GM21737 (cell line): ENCODE data around the gene USP5.

Source experiments
- ATAC-seq: cut with Tn5 transposase; IDR thresholded peaks from one replicate; pipeline ENCODE4 v1.9.1; 2021; ENCODE audit warnings: mild to moderate bottlenecking, moderate library complexity; ENCODE audit not compliant: unreplicated experiment

USP5 gene

DNA sequence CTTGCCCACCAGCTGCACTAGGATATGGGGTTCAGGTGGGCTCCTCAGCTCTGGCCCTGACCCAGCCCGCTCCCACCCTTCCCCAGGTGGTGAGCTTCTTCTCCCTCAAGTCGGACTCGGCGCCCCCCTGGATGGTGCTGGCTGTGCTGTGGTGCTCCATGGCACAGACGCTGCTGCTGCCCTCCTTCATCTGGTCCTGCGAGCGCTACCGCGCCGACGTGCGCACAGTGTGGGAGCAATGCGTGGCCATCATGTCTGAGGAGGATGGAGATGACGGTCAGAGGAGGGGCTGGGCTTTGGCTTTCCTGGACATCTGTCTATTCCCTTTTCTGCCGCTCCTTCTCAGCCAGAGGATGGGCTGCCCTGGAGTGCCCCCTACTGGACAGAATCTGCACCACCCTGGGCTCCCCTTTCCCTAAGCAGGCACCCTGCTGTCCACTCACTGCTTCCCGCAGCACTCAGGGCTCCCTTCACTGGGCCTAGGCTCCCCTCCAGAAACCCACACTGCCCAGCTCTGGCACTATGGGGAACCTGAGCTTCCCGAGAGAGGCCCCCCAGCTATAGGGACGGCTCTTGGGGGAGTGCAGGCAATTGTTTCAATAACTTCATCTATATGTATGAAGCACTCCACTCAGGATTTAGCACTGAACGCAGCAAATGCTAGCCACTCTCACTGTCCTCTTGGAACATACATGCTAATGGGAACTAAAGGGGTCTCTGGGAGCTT, 26.4 kb upstream of the USP5 start:
- no peak for ATAC-seq

GRCh38 chr12:6826125-6826733, 25.7 kb upstream of the USP5 start:
- no peak for ATAC-seq

DNA sequence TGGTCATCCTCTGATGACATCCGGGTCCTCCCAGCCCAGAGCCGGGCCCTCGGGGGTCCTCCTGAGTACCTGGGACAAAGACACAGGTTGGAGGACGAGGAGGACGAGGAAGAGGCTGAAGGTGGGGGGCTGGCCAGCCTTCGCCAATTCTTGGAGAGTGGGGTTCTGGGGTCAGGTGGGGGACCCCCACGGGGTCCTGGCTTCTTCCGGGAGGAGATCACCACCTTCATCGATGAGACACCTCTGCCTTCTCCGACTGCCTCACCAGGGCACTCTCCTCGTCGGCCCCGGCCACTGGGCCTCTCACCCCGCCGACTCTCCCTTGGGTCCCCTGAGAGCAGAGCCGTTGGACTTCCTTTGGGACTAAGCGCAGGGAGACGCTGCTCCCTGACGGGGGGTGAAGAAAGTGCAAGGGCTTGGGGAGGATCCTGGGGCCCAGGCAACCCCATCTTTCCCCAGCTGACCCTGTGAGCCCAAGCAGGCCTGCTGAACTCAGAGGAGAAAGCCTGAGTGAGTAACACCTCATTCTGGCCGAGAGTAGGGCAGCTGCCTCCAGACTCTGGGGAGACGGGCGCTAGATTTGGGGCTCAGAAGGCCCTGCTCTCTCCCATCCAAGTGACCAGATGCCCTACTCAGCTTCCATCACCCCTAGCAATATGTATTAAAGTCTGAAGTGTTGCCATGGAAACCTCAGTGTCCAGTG, 25.1 kb upstream of the USP5 start:
- ATAC-seq, result no peak

GRCh38 chr12:6827437-6827911, 24.5 kb upstream of the USP5 start:
- ATAC-seq, result no peak

- no peak for ATAC-seq
These were observed 23.8 kb upstream of the USP5 start, which contains the start of gene P3H3 for GRCh38 chr12:6827982-6828780. Gene P3H3, plus strand, starts transcription at chr12:6828407. Its CDS starts 34 bp downstream, at chr12:6828441.

GRCh38 chr12:6828781-6829535, 23.0 kb upstream of the USP5 start:
- ATAC-seq, result no peak

- no peak for ATAC-seq
These were observed 22.3 kb upstream of the USP5 start for GRCh38 chr12:6829536-6830220.

- ATAC-seq, result no peak
These were observed 21.6 kb upstream of the USP5 start for GRCh38 chr12:6830286-6830890.

GRCh38 chr12:6830999-6831398, 21.0 kb upstream of the USP5 start:
- no peak for ATAC-seq

GRCh38 chr12:6831450-6831995, 20.4 kb upstream of the USP5 start:
- ATAC-seq, result no peak

- ATAC-seq, result no peak
These were observed 19.8 kb upstream of the USP5 start for GRCh38 chr12:6832125-6832524.

DNA sequence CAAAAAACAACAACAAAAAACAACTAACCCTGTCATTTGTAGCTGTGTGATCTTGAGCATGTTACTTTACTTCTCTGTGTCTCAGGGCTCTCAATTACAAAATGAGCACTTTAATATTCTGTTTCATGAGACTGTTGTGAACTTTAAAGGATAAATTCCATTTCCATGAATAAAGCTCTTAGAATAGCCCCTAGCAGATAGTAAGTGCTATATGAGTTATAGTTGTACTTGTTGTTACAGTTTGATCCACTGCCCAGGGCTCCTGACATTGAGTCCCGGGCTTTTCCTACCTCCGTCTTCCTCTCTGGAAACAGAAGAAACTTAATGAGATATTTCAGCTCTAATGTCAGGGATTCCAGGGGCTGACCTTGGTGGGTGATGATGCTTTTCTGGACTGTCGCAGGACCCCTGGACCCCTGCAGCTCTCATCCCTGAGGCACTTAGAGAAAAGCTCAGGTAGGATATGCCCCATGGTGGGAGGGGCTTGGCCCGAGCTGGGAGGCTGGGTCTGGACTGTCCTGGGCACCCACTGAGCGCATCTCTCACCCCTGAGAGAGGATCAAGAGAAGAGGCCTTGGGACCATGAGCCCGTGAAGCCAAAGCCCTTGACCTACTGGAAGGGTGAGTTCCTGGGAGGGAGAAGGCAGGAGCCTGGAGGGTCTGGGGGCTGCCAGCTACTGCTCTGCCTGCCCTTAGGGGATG, 18.6 kb upstream of the USP5 start:
- no peak for ATAC-seq

DNA sequence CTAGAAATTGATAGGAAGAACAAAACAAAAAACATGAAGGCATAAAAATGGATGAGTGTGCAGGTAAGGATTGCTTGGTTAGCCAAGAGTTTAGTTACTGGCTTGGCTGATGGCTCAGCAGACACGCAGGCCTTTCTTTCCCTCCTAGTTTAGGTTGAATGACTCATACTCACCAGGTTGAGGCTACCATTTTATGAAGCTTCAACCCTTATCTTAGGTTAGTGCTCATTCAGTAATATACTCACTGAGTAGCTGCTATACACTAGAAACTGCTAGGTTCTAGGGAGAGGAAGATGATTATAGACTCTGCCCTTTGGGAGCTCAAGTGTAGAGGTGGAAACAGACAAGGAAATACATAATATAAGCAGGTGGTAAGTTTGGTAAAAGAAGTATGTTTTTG, 17.7 kb upstream of the USP5 start:
- no peak for ATAC-seq

DNA sequence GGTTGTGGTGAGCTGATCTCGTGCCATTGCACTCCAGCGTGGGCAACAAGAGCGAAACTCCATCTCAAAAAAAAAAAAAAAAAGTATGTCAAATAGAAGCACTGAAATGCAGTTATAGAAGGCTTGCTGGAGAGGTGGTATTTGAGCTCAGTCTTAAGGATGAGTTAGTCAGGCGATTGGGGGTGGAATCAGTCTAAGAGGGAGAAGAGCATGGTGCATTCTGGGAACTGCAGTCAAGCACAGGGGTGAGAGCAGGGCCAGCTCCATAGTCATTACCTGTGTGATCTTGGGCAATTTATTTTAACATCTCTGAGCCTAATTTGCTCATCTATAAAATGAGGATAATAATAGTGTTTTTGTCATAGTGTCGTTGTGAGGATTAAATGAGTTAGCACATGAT, 17.1 kb upstream of the USP5 start:
- ATAC-seq, result no peak

DNA sequence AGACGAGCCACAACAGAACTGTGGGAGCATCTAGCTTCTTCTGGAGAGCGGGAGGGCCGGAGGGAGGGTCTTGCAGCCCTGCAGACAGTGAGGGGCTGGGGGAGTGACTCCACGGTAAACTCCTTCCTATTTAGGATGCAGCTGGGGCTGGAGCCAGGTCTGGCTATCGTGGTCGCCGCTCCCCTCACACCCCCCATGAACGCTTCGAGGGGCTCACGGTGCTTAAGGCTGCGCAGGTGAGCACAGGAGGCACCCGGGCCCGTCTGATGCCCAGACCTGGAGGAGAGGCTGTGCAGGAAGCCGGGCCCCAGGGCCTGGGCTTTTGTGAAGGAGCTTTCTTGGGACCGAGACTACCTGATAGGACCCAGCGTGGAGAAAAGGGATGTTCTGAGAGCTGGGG, 15.1 kb upstream of the USP5 start:
- no peak for ATAC-seq

DNA sequence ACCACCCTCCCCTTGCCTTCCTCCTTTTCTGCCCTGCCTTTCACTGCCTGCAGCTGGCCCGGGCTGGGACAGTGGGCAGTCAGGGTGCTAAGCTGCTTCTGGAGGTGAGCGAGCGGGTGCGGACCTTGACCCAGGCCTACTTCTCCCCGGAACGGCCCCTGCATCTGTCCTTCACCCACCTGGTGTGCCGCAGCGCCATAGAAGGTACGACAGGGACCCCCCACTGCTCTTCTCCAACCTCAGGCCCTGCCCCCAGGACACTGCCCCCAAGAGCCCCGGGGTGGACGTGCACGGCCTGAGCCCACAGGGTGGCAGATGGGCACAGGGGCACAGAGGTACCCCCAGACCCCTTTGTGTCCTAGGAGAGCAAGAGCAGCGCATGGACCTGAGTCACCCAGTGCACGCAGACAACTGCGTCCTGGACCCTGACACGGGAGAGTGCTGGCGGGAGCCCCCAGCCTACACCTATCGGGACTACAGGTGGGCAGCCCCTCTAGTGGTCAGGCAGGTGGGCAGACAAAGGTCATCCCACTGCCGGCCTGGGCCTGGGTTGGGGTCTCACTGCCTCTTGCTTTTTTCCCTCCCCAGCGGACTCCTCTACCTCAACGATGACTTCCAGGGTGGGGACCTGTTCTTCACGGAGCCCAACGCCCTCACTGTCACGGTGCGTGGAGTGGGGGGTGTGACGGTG, 14.4 kb upstream of the USP5 start:
- ATAC-seq, result no peak

GRCh38 chr12:6838854-6839253, 13.1 kb upstream of the USP5 start:
- no peak for ATAC-seq
